Parathyroid adenoma (tissue), 2 donors: ENCODE measurements around the gene SMCR8.
"Not testable (repeated sequence)": the region's sequence is repeated elsewhere in the genome, so short reads cannot be mapped to it uniquely, and the experiment has no call there.

Experiments used
- H2AFZ ChIP-seq: fragments of 300-600 bp; sonication (generic); one replicate; pipeline ENCODE4 v1.7.0; 2017; ENCODE audit warnings: antibody characterized with exemption, mild to moderate bottlenecking
- H3K27ac ChIP-seq: fragments of 300-600 bp; sonication (generic); one replicate; pipeline ENCODE4 v1.7.0; 2017
- H3K27me3 ChIP-seq: fragments of 300-600 bp; sonication (generic); one replicate; pipeline ENCODE4 v1.7.0; 2017; ENCODE audit warnings: low read length; ENCODE audit not compliant: control insufficient read depth, insufficient read depth
- H3K36me3 ChIP-seq: fragments of 300-600 bp; sonication (generic); one replicate; pipeline ENCODE4 v1.7.0; 2017; ENCODE audit warnings: low read length; ENCODE audit not compliant: control insufficient read depth, insufficient read depth
- H3K4me1 ChIP-seq: fragments of 300-600 bp; sonication (generic); one replicate; pipeline ENCODE4 v1.7.0; 2017; ENCODE audit warnings: control low read depth
- H3K4me2 ChIP-seq: fragments of 300-600 bp; sonication (generic); one replicate; pipeline ENCODE4 v1.7.0; 2017; ENCODE audit warnings: low read length
- H3K4me3 ChIP-seq: fragments of 300-600 bp; sonication (generic); one replicate; pipeline ENCODE4 v1.7.0; 2017; ENCODE audit warnings: low read depth, low read length
- H3K79me2 ChIP-seq: fragments of 300-600 bp; sonication (generic); one replicate; pipeline ENCODE4 v1.7.0; 2017; ENCODE audit warnings: control low read depth
- H3K9ac ChIP-seq: fragments of 300-600 bp; sonication (generic); one replicate; pipeline ENCODE4 v1.7.0; 2017; ENCODE audit warnings: mild to moderate bottlenecking
- H3K9me3 ChIP-seq: fragments of 300-600 bp; sonication (generic); one replicate; pipeline ENCODE4 v1.7.0; 2017; ENCODE audit warnings: low read length; ENCODE audit not compliant: control insufficient read depth
- TF ChIP-seq, protein P1 (sequence below): fragments of 300-600 bp; sonication (generic); IDR thresholded peaks from one replicate; pipeline ENCODE4 v1.7.0; 2017; ENCODE audit warnings: antibody characterized with exemption, mild to moderate bottlenecking
- donor health status: primary hyperparathyroidism.

SMCR8 gene

DNA sequence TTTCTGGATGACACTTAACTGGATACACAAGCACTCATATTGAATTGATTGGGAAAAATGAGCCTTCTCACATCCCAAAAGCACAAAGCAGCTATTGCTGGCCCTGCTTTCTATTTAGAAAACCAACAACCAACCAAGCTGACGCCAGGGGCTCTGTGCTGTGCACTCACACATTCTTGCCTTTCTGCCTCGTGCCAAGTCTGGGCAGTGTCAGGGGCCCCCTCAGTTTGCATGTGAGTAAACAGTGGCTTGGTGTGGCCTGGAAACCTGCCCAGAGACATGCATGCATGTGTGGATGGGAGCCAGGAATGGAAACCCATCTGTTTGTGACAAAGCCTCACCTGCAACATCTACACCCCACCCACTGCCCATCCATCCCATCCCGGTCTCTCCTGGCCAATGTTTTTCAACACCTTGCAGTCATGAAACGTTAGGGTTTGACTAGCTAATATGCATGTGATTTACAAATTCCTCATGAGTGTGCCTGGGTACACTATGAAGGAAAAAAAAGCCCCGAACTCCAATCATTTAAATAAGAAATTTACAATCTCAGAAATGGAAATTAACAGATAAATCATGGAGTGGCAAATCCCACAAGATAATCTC is 34.2 kb upstream of the SMCR8 start:
- no peaks in the 10 kb centered on the region for H3K27me3 ChIP-seq
- H3K9ac ChIP-seq, result no peak overlapping the region
- no peak overlapping the region for H3K4me2 ChIP-seq
- no peak overlapping the region for H3K27ac ChIP-seq
- H3K9me3 ChIP-seq, result no peaks in the 10 kb centered on the region
- H3K4me1 ChIP-seq, result no peaks in the 10 kb centered on the region
- H3K36me3 ChIP-seq, result no peaks in the 10 kb centered on the region
- no peak overlapping the region for H2AFZ ChIP-seq
- no peaks in the 10 kb centered on the region for H3K79me2 ChIP-seq
- TF ChIP-seq, protein P1, sequence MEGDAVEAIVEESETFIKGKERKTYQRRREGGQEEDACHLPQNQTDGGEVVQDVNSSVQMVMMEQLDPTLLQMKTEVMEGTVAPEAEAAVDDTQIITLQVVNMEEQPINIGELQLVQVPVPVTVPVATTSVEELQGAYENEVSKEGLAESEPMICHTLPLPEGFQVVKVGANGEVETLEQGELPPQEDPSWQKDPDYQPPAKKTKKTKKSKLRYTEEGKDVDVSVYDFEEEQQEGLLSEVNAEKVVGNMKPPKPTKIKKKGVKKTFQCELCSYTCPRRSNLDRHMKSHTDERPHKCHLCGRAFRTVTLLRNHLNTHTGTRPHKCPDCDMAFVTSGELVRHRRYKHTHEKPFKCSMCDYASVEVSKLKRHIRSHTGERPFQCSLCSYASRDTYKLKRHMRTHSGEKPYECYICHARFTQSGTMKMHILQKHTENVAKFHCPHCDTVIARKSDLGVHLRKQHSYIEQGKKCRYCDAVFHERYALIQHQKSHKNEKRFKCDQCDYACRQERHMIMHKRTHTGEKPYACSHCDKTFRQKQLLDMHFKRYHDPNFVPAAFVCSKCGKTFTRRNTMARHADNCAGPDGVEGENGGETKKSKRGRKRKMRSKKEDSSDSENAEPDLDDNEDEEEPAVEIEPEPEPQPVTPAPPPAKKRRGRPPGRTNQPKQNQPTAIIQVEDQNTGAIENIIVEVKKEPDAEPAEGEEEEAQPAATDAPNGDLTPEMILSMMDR, result no peak
- H3K4me3 ChIP-seq, result no peak overlapping the region

DNA sequence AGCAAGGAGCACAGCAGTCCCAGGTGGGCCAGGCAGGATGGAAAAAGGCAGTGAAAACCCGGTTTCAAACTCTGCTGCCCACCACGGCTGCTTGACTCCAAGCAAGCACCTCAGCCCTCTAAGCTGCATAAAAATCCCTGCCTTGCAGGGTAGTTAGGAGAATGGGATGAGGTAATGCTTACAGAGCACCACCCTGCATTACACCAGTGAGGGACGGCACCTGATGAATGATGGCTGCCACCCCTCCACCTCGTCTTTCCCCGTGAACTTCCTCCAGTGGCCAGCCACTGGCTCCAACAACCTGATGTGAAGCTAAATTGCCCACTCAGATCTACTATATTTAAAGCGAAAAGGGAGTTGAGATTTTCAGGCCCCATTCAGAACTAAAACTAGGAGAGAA is 33.3 kb upstream of the SMCR8 start:
- Histone ChIP-seq H3K36me3 (no peaks in the 10 kb centered on the region), H3K9me3 (no peaks in the 10 kb centered on the region), H3K4me1 (no peaks in the 10 kb centered on the region), H3K4me2 (no peak overlapping the region), H3K27ac (no peak overlapping the region), H3K79me2 (no peaks in the 10 kb centered on the region), H3K4me3 (no peak overlapping the region), H3K27me3 (no peaks in the 10 kb centered on the region), H2AFZ (no peak overlapping the region), H3K9ac (no peak overlapping the region)
- TF ChIP-seq, protein P1, result no peak

DNA sequence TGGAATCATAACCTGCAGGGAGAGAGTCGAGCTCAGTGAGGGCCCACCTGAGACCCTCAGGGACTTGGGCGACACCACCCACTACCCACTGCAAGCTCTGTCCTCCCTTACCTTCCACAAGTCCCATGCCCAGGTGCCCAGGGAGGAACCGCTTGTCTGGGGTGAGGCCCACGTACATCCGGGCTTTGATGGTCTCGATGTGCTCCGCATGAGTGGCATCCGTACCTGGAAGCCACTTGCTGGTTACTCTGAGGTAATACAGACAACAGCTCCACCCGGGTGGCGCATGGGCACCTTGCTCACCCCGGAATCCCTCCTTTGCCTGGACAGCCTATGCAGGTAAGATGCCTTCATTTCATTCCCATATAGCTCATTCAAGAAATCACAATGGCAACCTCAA is 29.8 kb upstream of the SMCR8 start:
- H3K9ac ChIP-seq, result no peak overlapping the region
- no peaks in the 10 kb centered on the region for H3K9me3 ChIP-seq
- H3K27me3 ChIP-seq, result no peaks in the 10 kb centered on the region
- TF ChIP-seq, protein P1, result no peak
- H3K27ac ChIP-seq, result no peak overlapping the region
- H3K4me3 ChIP-seq, result no peak overlapping the region
- H3K79me2 ChIP-seq, result no peaks in the 10 kb centered on the region
- no peaks in the 10 kb centered on the region for H3K36me3 ChIP-seq
- no peak overlapping the region for H2AFZ ChIP-seq
- H3K4me2 ChIP-seq, result no peak overlapping the region
- H3K4me1 ChIP-seq, result no peaks in the 10 kb centered on the region

DNA sequence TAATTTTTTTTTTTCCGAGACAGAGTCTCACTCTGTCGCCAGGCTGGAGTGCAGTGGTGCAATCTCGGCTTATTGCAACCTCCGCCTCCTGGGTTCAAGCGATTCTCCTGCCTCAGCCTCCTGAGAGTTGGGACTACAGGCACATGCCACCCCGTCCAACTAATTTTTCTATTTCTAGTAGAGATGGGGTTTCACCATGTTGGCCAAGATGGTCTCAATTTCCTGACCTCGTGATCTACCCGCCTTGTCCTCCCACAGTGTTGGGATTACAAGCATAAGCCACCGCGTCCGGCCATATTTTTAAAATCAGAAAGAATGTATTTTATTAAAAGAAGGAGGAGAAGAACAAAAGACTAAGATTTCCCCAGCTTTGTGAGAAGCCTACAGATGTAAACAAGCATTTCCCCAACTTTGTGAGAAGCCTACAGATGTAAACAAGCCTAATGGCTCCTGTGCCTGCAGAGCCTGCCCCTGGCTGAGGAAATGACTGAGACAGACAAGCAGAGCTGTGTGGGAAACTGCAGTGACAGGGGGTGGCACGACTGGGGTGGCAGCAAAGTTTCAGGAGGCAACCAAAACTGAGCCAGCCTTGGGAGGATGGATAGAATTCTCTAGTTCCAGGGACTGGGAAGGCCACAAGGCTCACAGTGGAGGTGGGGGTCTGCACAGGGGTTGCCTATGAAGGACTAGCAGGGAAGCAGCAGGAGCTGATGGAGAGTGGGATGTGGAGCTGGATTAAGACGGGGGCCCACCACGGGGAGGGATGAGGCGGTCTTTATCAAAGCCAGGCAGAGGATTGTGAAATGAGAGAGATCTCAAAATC is 23.2 kb upstream of the SMCR8 start:
- Histone ChIP-seq H3K27me3 (no peaks in the 10 kb centered on the region), H3K9me3 (no peaks in the 10 kb centered on the region), H3K27ac (no peak overlapping the region), H3K36me3 (no peaks in the 10 kb centered on the region), H3K4me1 (no peaks in the 10 kb centered on the region), H2AFZ (no peak overlapping the region), H3K4me2 (no peak overlapping the region), H3K79me2 (no peaks in the 10 kb centered on the region), H3K4me3 (no peak overlapping the region), H3K9ac (no peak overlapping the region)
- TF ChIP-seq, protein P1, result no peak

DNA sequence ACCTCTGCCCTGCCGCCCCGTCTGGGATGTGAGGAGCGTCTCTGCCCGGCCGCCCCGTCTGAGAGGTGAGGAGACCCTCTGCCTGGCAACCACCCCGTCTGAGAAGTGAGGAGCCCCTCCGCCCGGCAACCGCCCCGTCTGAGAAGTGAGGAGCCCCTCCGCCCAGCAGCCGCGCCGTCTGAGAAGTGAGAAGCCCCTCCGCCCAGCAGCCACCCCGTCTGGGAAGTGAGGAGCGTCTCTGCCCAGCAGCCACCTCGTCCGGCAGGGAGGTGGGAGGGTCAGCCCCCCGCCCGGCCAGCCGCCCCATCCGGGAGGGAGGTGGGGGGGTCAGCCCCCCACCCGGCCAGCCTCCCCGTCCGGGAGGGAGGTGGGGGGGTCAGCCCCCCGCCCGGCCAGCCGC is 17.0 kb upstream of the SMCR8 start:
- H2AFZ ChIP-seq, H3K4me3 ChIP-seq, H3K4me1 ChIP-seq, H3K27me3 ChIP-seq, H3K27ac ChIP-seq, H3K9me3 ChIP-seq, H3K36me3 ChIP-seq, H3K4me2 ChIP-seq, H3K9ac ChIP-seq, H3K79me2 ChIP-seq: not testable (repeated sequence)
